Fibroblast of mammary gland (primary cell): Measurements from ENCODE around the gene NUP133.
A peak's percentile ranks its signal among the peaks of the same experiment; 100 is the strongest.
"Not testable (repeated sequence)": the region's sequence is repeated elsewhere in the genome, so short reads cannot be mapped to it uniquely, and the experiment has no call there.

ENCODE experiments used
- DNase-seq: peaks from one replicate; pipeline ENCODE4 v3.0.0-alpha.2; 2010; ENCODE audit warnings: low read depth
- H3K4me3 ChIP-seq: 2 replicates; pipeline ENCODE4 v1.5.1; 2011; ENCODE audit warnings: low read depth, mild to moderate bottlenecking, low read length, moderate library complexity; ENCODE audit not compliant: control insufficient read depth
- TF ChIP-seq, protein P1 (sequence below): conservative IDR thresholded peaks from 2 replicates; pipeline ENCODE4 v1.5.1; 2011; ENCODE audit warnings: low read depth, low read length, inconsistent platforms; ENCODE audit not compliant: control insufficient read depth, insufficient read depth

The NUP133 gene

DNA sequence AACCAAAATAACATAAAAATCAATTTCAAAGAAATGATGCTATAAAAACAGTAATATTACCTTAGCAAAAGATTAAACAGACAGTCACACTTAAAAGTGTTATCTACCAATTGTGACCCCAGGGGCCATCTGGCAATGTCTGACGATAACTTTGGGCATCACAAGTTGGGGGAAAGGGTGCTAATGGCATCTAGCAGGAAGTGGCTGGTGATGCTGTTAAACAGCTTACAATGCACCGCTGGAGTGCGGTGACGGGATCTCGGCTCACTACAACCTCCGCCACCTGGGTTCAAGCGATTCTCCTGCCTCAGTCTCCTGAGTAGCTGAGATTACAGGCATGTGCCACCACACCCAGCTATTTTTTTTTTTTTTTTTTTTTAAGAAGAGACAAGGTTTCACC, 27.6 kb downstream of the NUP133 start:
- no peak overlapping the region for H3K4me3 ChIP-seq
- TF ChIP-seq, protein P1, sequence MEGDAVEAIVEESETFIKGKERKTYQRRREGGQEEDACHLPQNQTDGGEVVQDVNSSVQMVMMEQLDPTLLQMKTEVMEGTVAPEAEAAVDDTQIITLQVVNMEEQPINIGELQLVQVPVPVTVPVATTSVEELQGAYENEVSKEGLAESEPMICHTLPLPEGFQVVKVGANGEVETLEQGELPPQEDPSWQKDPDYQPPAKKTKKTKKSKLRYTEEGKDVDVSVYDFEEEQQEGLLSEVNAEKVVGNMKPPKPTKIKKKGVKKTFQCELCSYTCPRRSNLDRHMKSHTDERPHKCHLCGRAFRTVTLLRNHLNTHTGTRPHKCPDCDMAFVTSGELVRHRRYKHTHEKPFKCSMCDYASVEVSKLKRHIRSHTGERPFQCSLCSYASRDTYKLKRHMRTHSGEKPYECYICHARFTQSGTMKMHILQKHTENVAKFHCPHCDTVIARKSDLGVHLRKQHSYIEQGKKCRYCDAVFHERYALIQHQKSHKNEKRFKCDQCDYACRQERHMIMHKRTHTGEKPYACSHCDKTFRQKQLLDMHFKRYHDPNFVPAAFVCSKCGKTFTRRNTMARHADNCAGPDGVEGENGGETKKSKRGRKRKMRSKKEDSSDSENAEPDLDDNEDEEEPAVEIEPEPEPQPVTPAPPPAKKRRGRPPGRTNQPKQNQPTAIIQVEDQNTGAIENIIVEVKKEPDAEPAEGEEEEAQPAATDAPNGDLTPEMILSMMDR = no peak
- DNase-seq = no peak

- H3K4me3 ChIP-seq = no peak overlapping the region
- no peak for DNase-seq
- TF ChIP-seq, protein P1 = no peak
Measured at GRCh38 chr1:229479660-229480399, 28.3 kb downstream of the NUP133 start.

DNA sequence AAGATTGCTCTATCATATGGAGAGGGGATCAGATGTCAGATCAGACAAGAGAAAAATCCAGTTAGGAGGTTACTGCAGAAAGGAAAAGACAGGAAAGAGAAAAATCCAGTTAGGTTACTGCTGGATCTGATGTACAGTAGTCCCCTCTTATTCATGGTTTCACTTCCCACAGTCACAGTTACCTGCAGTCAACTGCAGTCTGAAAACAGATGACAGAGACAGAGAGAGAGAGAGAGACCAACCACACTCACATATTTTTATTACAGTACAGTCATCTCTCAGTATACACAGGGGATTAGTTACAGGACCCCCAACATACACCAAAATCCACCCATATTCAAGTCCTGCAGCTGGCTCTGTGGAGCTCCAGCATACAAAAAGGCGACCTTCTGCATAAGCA, 29.3 kb downstream of the NUP133 start:
- no peak for DNase-seq
- TF ChIP-seq, protein P1 = no peak
- no peak overlapping the region for H3K4me3 ChIP-seq

DNA sequence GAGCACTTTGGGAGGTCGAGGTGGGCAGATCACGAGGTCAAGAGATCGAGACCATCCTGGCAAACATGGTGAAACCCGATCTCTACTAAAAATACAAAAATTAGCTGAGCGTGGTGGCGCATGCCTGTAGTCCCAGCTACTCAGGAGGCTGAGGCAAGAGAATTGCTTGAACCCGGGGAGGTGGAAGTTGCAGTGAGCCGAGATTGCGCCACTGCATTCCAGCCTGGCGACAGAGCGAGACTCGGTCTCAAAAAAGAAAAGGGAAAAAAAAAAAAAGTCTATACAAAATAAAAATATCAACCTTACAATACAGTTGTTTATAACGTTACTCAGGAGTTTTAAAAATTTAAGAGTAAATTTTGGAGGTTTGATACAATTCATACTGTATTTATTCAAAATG, 32.3 kb downstream of the NUP133 start:
- DNase-seq, H3K4me3 ChIP-seq: not testable (repeated sequence)

GRCh38 chr1:229474509-229474908, 33.6 kb downstream of the NUP133 start:
- TF ChIP-seq, protein P1 = no peak
- H3K4me3 ChIP-seq = no peak overlapping the region
- DNase-seq = peak; percentile 7

DNA sequence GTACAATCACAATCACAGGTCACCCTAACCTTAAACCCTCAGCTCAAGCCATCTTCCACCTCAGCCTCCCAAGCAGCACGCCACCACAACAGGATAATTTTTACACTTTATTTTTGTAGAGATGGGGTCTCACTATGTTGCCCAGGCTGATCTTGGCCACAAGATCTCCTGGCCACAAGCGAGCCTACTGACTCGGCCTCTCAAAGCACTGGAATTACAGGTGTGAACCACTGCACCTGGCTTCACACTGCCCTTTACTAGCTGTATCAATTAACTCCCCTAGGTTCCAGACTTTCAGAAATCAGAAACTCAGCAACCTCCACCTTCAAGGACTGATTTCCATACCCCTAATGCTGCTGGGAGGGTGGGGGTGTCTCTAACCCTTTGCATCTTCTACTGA, 37.0 kb downstream of the NUP133 start:
- TF ChIP-seq, protein P1 = no peak
- no peak for DNase-seq

DNA sequence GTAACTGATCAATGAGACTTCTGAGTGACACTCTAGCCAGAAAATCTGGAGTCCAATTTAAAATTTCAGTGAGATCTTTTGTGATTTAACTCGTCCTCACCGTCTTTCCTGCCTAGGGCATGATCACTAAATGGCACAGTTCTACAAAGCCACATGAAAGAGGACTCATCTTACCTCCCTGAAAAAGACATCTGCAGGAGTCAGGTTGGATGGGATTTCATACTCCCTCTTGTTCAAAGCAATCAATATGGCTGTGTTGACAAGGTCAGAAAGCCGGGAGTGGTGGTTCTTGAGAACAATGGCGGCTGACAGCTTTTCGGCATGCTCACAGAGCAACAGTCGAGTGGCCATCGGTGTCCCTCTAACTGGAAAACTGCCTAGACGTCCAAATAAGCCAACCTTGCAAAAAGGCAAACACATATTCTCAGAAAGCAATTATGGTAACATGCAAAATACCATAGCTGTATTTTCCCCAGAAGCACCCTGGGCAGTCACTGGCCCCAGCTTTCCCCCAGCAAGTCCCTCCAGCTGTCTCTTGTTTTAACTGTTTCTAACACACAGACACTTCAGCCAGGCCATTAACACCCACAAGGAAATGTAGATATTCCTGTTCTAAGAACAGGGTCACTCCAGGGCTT, 37.6 kb downstream of the NUP133 start:
- H3K4me3 ChIP-seq = no peak overlapping the region
- no peak for DNase-seq
- TF ChIP-seq, protein P1 = no peak

More for the DNA sequence above, 37.0 kb downstream of the NUP133 start:
- no peak overlapping the region for H3K4me3 ChIP-seq
